ENCODE measurements around the gene FTSJ3.

The FTSJ3 gene

DNA sequence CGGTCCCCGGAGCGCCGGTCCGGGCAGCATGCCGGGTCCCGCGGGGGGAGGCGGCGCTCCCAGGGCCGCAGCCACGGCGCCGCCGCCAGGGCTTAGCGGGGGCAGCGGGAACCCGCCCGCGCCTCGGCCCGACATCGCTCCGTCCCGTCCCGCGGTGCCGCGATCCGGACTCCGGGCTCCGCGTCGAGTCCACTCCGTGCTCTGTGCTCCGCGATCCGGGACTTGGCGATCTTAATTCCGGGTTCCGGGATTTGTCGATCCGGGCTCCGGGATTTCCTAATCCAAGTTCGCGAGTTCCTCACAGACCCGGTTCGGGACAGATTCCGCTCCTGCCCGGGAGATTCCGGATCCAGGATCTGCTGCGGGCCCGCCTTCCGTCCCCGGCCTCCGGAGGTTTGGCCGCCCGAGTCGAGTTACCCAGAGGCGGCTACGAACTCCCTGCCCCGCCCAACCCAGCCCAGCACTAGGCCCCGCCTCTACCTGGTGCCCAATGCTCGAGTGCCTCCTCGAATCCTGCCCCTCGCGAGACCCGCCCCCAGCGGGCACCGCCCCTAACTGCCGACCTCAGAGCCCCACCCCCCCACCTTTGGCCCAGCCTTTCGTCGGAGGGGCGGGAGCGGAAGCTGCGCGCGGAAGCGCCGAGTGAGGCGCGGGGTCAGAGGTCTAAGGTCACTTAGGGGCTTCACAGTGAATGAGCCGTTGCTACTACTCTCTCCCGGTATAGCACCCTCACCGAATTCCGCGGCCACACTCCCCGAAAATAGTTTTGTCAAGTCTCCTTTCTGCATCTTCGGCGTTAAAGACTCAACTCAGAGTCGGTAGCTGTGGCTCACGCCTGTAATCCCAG is 15.3 kb upstream of the FTSJ3 start, which contains the start of gene SMARCD2:
Gene SMARCD2 (minus strand): TSS at position 146 of the 847 bp plus-strand sequence. CDS start 11 bp downstream, at position 135.
- DNase-seq = peak; percentile 98

DNA sequence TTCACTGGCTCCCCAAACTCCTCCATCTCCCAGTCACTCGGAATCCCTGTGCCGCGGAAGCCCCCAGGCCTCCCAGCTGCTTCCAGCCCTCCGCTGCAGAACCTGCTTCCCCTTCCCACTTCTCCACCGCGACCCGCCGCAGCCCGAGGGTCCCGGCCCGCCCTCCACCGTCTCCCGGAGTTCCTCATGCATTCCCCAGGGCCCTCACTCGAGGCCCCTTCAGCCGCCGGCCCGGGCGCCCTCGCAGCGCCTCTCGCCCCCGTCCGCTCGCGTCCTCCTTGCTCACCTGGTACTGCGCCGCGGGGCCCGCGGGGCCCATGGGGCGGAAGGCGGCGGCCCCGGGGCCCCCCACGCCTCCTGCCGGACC is 14.7 kb upstream of the FTSJ3 start:
- DNase-seq = no peak

DNA sequence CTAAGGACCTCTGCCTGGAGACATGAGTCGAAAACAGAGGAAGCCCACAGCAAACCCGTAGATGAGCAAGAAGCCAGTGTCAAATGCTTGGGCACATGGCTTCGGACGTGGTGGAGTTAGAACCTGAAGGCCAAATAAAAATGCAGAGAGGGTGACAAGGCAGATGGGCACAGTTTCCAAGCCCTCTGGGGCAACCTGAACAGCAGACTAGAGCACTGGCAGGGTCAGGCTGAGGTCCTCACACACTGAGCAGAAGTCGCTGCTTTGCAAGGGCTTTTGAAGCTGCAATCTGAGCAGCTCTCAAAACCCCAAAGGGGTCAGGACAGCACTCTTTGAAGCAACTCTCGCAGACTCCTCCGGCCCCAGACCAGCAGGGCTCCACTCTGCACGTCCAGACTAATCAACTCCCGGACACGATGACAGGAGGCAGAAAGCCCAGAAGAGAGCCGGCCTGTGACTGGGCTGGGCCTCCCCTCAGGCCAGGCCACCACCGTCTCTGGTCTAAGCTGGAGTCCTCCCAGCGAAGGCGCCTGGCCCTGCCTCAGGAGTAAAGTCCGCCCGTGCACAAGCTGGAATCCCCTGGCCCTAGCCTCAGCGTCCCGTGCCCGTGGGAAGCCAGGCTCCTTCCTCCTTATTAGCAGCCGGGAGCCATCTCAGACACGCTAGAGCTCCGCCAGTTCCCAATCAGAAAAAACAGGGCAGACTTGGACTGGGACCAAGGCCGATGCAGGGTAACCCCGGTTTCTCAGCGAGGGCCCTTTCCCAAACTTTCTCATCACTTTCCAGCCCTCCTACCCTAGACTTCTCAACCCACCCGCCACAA is 14.1 kb upstream of the FTSJ3 start:
- DNase-seq = no peak

DNA sequence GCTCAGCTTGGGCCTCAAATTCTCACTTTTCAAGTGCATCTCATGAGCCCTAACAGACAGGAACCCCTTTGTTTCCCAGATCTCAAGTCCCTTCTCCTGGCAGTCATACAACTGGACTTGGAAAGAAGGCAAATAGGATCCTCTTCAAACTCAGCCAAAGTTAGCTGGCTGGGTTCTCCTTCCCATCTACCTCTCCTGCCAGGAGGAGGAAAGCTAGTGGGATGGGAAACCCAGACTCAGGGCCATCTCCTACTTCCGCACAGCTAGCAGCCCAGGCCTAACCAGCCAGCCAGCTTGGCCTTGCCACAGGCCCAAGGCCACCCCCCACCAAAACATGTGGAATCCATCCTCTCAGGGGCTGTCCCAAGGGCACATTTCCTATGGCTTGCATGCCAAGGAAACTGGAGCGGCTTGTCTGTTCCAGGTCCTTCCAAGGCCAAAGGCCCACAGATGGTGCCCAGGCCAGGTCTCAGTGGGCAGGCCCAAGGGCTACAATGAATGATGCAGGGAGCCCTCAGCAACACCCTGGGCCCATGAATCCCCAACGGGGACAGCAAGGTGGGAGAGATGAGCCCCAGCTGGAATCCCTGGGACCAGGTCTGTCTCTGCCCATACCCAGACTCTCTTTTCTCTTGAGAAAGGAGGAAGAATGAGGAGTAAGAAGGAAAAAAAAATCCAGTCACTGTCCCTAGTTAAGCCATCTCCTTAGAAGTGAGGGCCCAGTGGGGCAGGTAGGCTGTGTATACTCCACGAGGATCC is 13.3 kb upstream of the FTSJ3 start:
- no peak for DNase-seq

DNA sequence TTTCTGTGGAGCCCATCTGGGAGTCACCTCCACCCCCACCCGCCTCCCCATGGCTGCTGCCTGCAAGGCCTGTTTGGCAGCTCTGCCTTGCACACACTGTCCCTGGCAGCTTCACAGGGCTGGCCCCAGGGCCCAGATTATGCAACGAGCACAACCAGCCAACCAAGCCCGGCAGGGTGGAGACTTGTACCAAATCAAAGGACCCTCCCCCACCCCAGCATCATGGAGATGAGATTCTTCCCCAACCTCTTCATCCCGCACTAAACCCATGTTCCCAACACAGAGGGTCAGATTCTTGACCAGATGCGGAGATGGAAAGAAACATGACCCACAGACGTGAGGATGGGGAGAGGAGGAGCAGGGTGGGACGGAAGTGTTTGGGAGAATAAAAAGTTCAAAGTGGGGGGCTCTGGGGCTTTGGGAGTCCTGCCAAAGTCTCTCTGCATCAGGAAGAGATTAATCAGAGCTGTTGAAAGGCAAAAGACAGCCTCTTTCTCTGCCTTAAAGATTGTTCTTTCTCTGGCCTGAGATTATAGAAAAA is 11.2 kb upstream of the FTSJ3 start:
- DNase-seq = no peak

DNA sequence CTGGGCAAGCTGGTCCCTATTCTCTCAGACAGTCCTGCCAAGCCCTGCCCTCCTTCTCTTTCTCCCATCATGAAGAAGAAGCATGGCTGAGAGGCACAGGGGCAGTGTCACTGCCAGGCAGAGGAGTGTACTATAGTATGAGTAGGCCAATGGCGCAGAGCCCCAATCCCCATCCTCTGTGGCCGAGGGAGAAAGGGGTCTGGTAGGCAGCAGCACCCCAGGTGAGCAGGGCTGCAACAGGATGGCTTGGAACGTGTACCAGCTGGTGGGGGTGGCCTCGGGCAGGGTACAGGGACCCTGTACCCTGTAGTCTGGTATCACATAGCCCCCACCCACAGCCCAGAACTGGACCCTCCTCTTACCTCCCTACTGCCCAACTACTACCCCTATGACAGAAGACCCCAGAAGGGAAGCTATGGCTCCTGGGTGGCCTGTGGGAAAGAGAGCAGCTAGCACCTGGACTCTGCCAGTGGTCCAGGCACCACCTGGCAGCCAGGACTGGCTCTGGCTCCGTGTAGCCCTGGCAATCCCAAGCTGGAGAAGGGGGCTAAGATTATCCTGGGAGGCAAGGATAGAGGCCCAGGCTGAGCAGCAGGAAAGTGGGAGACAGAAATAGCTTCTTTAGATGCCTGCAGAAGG is 10.6 kb upstream of the FTSJ3 start:
- DNase-seq = no peak

DNA sequence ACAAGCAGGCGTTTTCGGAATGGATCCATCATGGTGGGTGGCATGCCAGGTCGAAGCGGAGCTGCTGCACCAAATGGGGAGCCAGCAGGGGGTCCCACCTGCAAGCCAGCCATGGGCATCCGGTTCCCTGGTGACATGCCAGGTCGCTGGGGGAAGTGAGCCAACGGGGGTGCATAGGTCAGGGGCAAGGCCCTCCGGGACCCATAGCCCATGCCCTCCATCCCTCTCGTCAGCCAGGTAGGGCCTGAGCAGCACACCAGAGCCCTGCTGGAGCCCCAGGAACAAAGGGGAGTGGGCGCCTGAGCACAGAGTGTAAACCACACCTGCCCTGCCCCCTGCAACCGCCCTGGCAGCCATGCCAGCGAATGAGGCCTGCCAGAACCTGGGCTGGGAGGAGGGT is 10.0 kb upstream of the FTSJ3 start:
- no peak for DNase-seq

DNA sequence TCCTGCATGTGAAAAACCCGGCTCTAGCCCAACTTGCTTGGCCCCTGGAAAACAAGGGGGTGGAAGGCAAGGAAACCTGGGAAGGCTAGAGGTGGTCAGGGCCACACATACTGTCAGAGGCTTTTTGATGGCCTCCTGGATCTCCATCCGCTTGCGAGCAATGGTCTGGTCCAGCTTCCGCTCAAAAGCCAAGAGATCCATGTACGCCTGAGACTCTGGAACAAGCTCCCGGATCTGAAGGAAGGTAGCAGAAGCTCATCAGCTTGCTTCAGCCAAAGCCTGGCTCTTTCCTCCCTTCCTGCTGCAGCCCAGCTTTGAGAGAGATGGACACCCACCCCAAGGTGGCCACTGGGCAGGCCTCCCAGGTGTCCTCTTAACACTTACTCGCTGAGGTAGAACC is 9.3 kb upstream of the FTSJ3 start:
- DNase-seq = no peak

DNA sequence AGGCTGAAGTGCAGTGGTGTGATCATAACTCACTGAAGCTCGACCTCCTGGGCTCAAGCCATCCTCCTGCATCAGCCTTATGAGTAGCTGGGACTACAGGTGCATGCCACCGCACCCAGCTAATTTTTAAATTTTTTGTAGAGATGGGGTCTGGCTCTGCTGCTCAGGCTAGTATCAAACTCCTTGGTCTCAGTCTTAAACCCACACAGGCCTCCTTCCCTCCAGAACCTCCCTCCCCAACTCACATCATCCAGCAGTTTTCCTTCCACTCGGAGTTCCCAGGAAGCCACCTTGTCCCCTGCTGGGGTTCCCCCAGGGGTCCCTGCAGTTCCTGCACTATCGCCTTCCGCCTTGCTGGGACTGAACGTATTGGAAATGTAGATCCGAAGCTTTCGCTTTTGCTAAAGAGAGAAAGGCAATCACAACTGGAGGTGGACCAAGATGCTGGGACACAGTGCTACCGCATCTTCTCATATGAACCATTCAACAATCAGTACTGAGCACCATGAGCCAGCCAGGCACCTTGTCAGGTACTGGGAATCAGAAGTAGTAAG is 7.8 kb upstream of the FTSJ3 start:
- no peak for DNase-seq

DNA sequence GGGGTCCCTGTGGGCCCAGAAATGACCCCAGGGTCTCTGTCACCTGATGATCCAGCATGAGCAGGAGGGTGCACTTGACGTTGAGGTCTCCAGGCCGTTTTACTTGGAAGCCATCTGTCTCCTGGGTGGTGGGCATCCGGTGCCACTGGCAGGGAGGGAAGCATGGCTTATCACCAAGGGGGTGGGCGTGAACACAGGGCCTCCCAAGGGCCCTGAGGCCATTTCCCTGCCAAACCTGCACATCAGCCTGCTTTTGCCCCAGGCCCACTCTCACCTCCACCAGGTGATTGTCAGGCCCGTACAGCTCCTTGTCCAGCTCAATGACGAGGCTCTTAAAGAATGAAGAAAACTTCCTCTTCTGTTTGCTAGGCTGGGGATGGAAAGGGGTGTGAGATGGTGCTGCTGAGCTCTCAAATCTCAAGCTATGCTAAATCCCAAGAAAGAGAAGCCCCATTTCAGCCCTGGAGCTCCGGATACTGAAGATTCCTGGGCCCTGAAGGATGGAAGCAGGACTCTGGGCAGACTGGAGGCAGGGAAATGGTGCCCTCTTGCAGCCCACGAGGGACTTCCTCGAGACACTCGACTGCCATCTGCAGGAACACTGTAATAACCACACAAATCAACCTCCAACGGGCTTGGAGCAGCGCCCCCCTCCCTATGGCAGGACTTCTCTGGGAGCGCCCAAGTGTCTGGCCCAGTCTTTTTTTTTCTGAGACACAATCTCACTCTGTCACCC is 7.1 kb upstream of the FTSJ3 start:
- DNase-seq = peak; percentile 58

DNA sequence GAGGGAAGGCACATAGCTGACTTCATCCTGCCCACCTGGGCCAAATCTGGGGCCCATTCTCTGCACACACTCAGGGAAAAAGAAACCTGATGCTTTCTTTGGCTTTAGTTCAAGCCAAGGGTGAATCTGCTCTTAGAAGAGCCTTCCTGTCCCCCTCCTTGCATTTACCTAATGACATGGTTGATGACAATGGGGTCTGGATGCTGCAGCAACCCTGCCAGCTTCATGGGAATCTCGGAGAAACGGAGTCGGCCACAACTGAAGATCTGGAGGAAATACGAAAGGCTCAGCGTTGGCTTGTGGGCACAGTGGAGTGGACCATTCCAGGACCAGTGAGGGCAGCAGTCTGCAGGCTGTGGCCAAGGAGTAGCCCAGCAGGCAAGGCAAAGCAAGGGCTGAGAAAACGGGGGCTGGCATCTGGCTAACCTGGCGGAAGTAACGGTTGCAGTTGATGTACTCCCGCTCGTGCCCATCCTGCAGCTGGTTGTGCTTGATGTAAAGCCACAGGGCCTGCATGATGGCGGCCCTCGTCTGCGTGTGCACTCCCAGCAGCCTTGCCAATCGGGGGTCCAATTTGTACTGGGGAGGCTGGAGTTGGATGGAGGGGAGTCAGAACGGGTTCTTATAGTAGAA is 6.4 kb upstream of the FTSJ3 start:
- no peak for DNase-seq

DNA sequence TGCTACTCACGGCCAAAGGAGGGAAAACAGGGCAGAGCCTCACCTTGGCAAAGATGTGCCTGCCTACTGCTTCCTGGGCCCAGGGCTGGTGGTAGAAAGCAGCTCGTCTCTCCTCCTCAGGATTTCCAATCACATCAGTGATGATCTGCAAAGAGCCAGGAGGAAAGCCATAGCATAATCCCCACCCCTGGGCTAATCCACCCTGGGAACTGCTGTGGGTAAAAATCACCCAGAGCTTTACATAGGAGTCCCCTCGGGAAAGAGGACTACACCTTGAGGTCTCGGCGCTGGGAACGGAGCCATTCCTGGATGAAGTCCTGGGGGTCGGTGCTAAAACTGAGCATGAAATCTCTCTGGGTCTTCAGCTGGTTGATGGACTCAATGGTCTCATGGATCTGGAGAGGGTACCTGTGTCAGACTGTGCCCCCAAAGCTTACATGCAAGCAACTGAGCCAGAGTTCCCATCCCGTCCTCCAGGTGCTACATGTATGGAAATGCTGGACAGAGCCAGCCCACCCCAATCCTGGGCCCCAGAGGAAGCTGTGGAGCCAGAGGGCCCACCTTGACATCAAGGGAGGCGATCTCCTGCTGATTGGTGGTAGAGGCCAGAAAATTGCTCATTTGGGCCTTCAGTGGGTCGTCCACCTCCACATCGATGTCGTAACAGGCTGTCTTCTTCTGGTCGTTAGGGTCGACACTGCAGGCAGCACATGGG is 5.7 kb upstream of the FTSJ3 start:
- DNase-seq = no peak

DNA sequence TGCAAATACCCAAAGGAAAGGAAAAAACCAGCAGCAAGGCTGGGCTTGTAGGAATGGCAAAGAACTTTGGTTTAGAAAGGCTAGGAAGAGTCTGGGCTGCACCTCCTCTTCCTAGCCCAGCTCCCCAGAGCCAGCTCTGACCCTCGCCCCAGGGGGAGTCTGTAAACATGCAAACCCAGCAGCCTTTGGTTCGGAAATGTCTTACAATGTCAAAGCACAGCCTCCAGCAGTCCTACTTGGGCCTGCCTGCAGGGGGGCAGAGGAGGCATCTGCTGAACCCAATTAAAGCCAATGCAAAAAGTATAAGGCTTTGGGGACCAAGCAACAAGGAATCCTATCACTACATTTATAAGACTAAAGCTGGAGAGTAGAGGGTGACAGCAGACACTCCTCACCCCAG is 5.0 kb upstream of the FTSJ3 start:
- DNase-seq = no peak

DNA sequence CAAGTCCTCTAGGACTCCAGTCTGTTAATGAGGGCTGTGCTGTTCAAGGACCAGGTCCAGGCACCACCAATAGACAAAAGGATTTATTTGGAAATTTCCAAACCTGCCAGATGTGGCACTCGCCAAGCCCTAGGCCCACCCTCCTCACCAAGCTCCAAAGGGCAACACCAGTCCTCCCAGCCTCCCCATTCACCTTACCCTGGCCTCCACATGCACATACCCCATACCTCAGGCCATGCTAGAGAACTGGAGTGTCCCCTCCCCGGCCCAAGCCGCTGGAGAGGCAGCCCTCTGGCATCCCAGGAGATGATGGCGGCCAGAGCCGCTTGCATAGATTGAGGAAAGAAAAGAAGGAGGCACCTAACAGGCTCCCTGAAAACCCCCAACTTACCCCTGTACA is 4.6 kb upstream of the FTSJ3 start:
- no peak for DNase-seq

DNA sequence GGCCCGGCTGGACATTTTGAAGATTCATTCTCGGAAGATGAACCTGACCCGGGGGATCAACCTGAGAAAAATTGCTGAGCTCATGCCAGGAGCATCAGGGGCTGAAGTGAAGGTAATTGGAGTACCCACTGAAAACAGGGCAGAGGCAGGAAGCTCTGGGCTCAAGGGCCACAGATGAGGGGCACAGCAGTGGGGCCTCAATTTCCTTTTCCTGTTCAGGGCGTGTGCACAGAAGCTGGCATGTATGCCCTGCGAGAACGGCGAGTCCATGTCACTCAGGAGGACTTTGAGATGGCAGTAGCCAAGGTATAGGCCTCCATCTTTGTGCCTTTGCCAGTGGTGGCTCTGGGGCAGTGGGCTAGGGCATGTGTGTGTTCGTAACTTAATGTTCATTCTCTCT is 4.0 kb upstream of the FTSJ3 start:
- no peak for DNase-seq

DNA sequence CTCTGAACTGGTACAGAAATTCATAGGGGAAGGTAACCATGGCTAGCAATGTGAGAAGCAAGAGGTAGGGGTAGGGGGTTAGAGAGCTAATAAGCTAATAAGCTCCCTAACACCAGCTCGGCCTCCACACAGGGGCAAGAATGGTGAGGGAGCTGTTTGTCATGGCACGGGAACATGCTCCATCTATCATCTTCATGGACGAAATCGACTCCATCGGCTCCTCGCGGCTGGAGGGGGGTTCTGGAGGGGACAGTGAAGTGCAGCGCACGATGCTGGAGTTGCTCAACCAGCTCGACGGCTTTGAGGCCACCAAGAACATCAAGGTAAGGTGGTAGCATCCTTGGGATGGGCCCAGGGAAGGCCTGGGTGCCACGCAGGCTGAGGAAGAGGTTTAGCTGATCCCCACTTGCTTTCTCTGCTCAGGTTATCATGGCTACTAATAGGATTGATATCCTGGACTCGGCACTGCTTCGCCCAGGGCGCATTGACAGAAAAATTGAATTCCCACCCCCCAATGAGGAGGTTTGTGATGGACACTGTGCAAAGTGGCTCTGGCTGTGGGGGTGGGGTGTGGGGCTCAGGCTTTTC is 3.5 kb upstream of the FTSJ3 start:
- no peak for DNase-seq

DNA sequence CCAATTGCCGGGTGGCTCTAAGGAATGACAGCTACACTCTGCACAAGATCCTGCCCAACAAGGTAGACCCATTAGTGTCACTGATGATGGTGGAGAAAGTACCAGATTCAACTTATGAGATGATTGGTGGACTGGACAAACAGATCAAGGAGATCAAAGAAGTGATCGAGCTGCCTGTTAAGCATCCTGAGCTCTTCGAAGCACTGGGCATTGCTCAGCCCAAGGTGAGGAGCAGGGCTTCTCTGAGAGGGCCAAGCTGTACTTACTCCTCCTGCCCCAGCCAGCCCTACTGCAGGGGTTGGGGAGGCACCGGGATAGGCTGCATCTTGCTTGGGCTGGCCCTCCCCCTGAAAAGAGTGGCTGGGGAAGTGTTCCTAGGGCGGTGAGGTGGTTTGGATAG is 2.8 kb upstream of the FTSJ3 start:
- no peak for DNase-seq

DNA sequence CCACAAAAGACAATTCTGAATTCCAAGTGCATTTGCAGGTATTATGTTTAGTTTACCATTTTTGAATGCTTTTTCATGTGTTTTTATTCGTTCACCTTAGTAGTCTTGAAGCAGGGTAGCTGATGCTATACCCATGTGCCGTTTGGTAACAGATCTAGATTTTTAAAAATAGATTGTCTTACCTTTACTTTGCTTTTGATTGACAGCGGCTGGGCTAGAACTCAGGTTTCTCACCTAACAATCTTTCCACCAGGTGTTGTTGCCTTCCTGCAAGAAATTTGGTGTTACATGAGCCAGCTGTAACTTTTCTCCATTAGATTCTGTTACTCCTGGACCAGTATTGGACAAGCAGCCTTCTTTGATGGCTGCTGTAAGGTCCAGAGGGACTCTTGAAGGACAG is 1.5 kb upstream of the FTSJ3 start:
- DNase-seq = no peak

DNA sequence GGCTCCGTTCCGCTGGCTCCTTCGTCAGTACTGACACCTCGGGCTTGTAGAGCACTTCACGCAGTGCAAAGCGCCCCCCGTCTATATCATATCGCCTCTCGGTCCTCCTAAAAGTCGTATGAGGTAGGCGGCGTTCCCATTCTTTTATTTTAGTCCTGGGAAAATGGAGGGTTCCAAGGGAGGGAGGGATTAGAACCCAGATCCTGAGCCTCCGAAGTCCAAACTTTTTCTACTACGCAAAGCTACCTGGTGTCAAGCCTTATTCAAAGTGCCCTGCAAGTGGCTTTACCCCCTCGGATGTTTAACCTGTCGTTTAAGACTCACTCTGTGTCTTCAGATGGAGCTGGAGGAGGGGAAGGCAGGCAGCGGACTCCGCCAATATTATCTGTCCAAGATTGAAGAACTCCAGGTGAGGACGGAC is 348 bp upstream of the FTSJ3 start:
- no peak for DNase-seq

DNA sequence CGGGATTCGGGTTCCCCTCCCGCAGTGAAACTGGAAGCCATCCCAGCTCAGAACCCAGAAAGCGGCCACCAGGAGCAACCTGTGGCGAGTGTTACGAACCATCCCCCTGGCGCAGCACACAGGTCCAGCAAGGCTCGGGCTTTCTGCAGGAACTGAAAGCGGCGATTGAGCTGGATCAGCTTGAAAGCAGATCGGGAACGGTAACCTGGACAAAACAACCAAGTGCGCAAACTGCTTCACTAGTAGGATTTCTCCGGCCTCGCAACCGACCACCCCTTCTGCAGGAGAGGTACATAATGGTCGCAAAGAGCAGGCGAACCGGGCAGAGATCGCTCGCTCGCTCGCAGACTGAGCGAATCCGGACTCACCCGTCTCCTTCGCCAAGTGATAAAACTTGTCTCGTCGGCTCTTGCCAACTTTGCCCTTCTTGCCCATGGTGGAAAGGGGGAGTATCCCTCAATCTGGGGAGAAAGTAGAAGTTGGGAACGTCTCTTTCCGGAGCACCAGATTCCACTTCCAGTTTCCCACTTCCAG is 928 bp downstream of the FTSJ3 start:
- no peak for DNase-seq
